Astrocyte (in vitro differentiated cells and primary cell): Measurements from ENCODE around the gene TRAT1. TPM values are rescaled to one million over a fixed set of nuclear protein-coding genes. Genes with fewer than 3 reads are reported as not detected.

ENCODE experiments used
- DNase-seq: peaks from one replicate; pipeline ENCODE4 v3.0.0-alpha.2; 2010; ENCODE audit warnings: low read depth
- FAIRE-seq: peaks from 2 replicates; lab custom pipeline; 2011; peaks lifted over from hg19 to GRCh38; lab: Jason Lieb, UNC
- H2AFZ ChIP-seq: 2 replicates; pipeline ENCODE4 v1.6.0; 2012; ENCODE audit warnings: low read depth, low read length, inconsistent platforms
- H3K27ac ChIP-seq: 2 replicates; pipeline ENCODE4 v1.5.1; 2011; ENCODE audit warnings: low read depth, low read length, inconsistent platforms
- H3K27me3 ChIP-seq: 2 replicates; pipeline ENCODE4 v1.6.0; 2011; ENCODE audit warnings: low read length, inconsistent platforms; ENCODE audit not compliant: insufficient read depth
- H3K36me3 ChIP-seq: 2 replicates; pipeline ENCODE4 v1.5.1; 2011; ENCODE audit warnings: low read length, inconsistent platforms; ENCODE audit not compliant: insufficient read depth
- H3K4me1 ChIP-seq: 2 replicates; pipeline ENCODE4 v1.5.1; 2011; ENCODE audit warnings: low read length, inconsistent platforms; ENCODE audit not compliant: insufficient read depth
- H3K4me2 ChIP-seq: 2 replicates; pipeline ENCODE4 v1.6.0; 2012; ENCODE audit warnings: low read length, inconsistent platforms
- H3K4me3 ChIP-seq: 2 replicates; pipeline ENCODE4 v1.5.1; 2011; ENCODE audit warnings: low read depth, mild to moderate bottlenecking, low read length, inconsistent platforms; ENCODE audit not compliant: insufficient read depth
- H3K79me2 ChIP-seq: 2 replicates; pipeline ENCODE4 v1.6.0; 2012; ENCODE audit warnings: mild to moderate bottlenecking, low read length, inconsistent platforms; ENCODE audit not compliant: insufficient read depth
- H3K9ac ChIP-seq: 2 replicates; pipeline ENCODE4 v1.6.0; 2012; ENCODE audit warnings: mild to moderate bottlenecking, low read length, inconsistent platforms
- H3K9me3 ChIP-seq: 2 replicates; pipeline ENCODE4 v1.5.1; 2012; ENCODE audit warnings: low read depth, mild to moderate bottlenecking, low read length, inconsistent platforms; ENCODE audit not compliant: insufficient read depth
- H4K20me1 ChIP-seq: 2 replicates; pipeline ENCODE4 v1.6.0; 2012; ENCODE audit warnings: low read length, inconsistent platforms; ENCODE audit not compliant: insufficient read depth
- H3K27ac Mint-ChIP-seq: one replicate; pipeline ENCODE4 v1.8.0; 2021; ENCODE audit warnings: mild to moderate bottlenecking, mixed read lengths; ENCODE audit not compliant: unreplicated experiment
- H3K27me3 Mint-ChIP-seq: one replicate; pipeline ENCODE4 v1.8.0; 2021; ENCODE audit warnings: low read depth, mixed read lengths; ENCODE audit not compliant: unreplicated experiment
- H3K36me3 Mint-ChIP-seq: one replicate; pipeline ENCODE4 v1.8.0; 2021; ENCODE audit warnings: low read depth, mixed read lengths; ENCODE audit not compliant: unreplicated experiment
- H3K4me1 Mint-ChIP-seq: one replicate; pipeline ENCODE4 v1.8.0; 2021; ENCODE audit warnings: low read depth, mixed read lengths; ENCODE audit not compliant: unreplicated experiment
- H3K4me3 Mint-ChIP-seq: one replicate; pipeline ENCODE4 v1.8.0; 2021; ENCODE audit warnings: mild to moderate bottlenecking, moderate library complexity, mixed read lengths; ENCODE audit not compliant: unreplicated experiment
- H3K9me3 Mint-ChIP-seq: one replicate; pipeline ENCODE4 v1.8.0; 2021; ENCODE audit warnings: mild to moderate bottlenecking, mixed read lengths; ENCODE audit not compliant: unreplicated experiment
- CTCF ChIP-seq: IDR thresholded peaks from 2 replicates; pipeline ENCODE4 v1.5.1; 2011; ENCODE audit warnings: low read depth, mild to moderate bottlenecking, inconsistent platforms, low read length, moderate library complexity; ENCODE audit not compliant: insufficient read depth
- EZH2 ChIP-seq: IDR thresholded peaks from 2 replicates; pipeline ENCODE4 v1.6.1; 2012; ENCODE audit warnings: mild to moderate bottlenecking, low read length, inconsistent platforms; ENCODE audit not compliant: insufficient read depth
- total RNA-seq: library from RNA; stranded (reverse); gene quantifications from 2 replicates; pipeline ENCODE4 v1.2.1, GENCODE V29; 2021

The TRAT1 gene
- total RNA-seq, 1 donor from 2014 or later, result not detected

GRCh38 chr3:108882762-108883161 lies 60.2 kb downstream of the TRAT1 start:
- Histone ChIP-seq H3K27ac (no peak overlapping the region), H3K4me3 (no peak overlapping the region), H3K4me2 (no peak overlapping the region), H3K36me3 (no peaks in the 10 kb centered on the region), H3K27me3 (no peaks in the 10 kb centered on the region), H3K79me2 (no peaks in the 10 kb centered on the region), H4K20me1 (no peaks in the 10 kb centered on the region), H3K9me3 (no peaks in the 10 kb centered on the region), H2AFZ (no peak overlapping the region), H3K4me1 (no peaks in the 10 kb centered on the region), H3K9ac (no peak overlapping the region)
- no peak for TF ChIP-seq EZH2
- TF ChIP-seq CTCF, result no peak
- Mint-ChIP-seq H3K27ac (no peak overlapping the region), H3K36me3 (no peaks in the 10 kb centered on the region), H3K9me3 (no peaks in the 10 kb centered on the region), H3K4me3 (no peak overlapping the region), H3K4me1 (no peaks in the 10 kb centered on the region), H3K27me3 (no peaks in the 10 kb centered on the region)
- DNase-seq, result no peak
- no peak for FAIRE-seq

- Mint-ChIP-seq H3K36me3 (no peaks in the 10 kb centered on the region), H3K27ac (no peak overlapping the region), H3K27me3 (no peaks in the 10 kb centered on the region), H3K4me1 (no peaks in the 10 kb centered on the region), H3K9me3 (no peaks in the 10 kb centered on the region), H3K4me3 (no peak overlapping the region)
- Histone ChIP-seq H3K9me3 (no peaks in the 10 kb centered on the region), H3K79me2 (no peaks in the 10 kb centered on the region), H3K27ac (no peak overlapping the region), H3K4me3 (no peak overlapping the region), H2AFZ (no peak overlapping the region), H3K9ac (no peak overlapping the region), H3K36me3 (no peaks in the 10 kb centered on the region), H3K4me2 (no peak overlapping the region), H3K4me1 (no peaks in the 10 kb centered on the region), H4K20me1 (no peaks in the 10 kb centered on the region), H3K27me3 (no peaks in the 10 kb centered on the region)
- FAIRE-seq (no peak), DNase-seq (no peak)
- TF ChIP-seq CTCF, result no peak
- no peak for TF ChIP-seq EZH2
These were observed 60.8 kb downstream of the TRAT1 start for GRCh38 chr3:108883373-108883772.

GRCh38 chr3:108887121-108887520 lies 64.5 kb downstream of the TRAT1 start:
- peaks cover 3% of the 10 kb centered on the region for H3K27me3 Mint-ChIP-seq
- DNase-seq (no peak), FAIRE-seq (no peak)
- no peak overlapping the region for H3K27ac Mint-ChIP-seq
- H3K4me1 ChIP-seq, result no peaks in the 10 kb centered on the region
- H3K36me3 Mint-ChIP-seq, result no peaks in the 10 kb centered on the region
- H3K36me3 ChIP-seq, result no peaks in the 10 kb centered on the region
- no peak overlapping the region for H3K4me3 Mint-ChIP-seq
- no peak overlapping the region for H3K4me2 ChIP-seq
- H2AFZ ChIP-seq, result no peak overlapping the region
- no peaks in the 10 kb centered on the region for H3K4me1 Mint-ChIP-seq
- H3K9ac ChIP-seq, result no peak overlapping the region
- no peak for TF ChIP-seq CTCF
- no peak for TF ChIP-seq EZH2
- no peaks in the 10 kb centered on the region for H3K9me3 ChIP-seq
- H4K20me1 ChIP-seq, result no peaks in the 10 kb centered on the region
- H3K27me3 ChIP-seq, result no peaks in the 10 kb centered on the region
- H3K79me2 ChIP-seq, result no peaks in the 10 kb centered on the region
- H3K9me3 Mint-ChIP-seq, result no peaks in the 10 kb centered on the region
- H3K4me3 ChIP-seq, result no peak overlapping the region
- no peak overlapping the region for H3K27ac ChIP-seq
